H9 (cell line): ENCODE data around the gene RAB26. TPM values are rescaled to one million over a fixed set of nuclear protein-coding genes. Genes with fewer than 3 reads are reported as not detected.
A peak's percentile ranks its signal among the peaks of the same experiment; 100 is the strongest.

Experiments used
- DNase-seq: peaks from one replicate; pipeline ENCODE4 v3.0.0-alpha.2; 2017
- H2AFZ ChIP-seq: one replicate; pipeline ENCODE4 v1.6.1; 2013; ENCODE audit warnings: mild to moderate bottlenecking, low read length, control low read depth, moderate library complexity
- H2AK5ac ChIP-seq: 2 replicates; pipeline ENCODE4 v1.6.1; 2013; ENCODE audit warnings: low read length, control low read depth, mixed read lengths; ENCODE audit not compliant: insufficient read length
- H2BK120ac ChIP-seq: one replicate; pipeline ENCODE4 v1.6.1; 2013; ENCODE audit warnings: low read depth, mild to moderate bottlenecking, low read length, control low read depth, inconsistent platforms; ENCODE audit not compliant: poor library complexity, severe bottlenecking
- H2BK12ac ChIP-seq: 2 replicates; pipeline ENCODE4 v1.6.1; 2013; ENCODE audit warnings: low read length, control low read depth, mixed read lengths, low read depth; ENCODE audit not compliant: insufficient read length
- H2BK15ac ChIP-seq: 2 replicates; pipeline ENCODE4 v1.6.1; 2013; ENCODE audit warnings: low read depth, low read length, control low read depth
- H2BK20ac ChIP-seq: one replicate; pipeline ENCODE4 v1.6.1; 2013; ENCODE audit warnings: low read depth, mild to moderate bottlenecking, low read length, control low read depth, inconsistent platforms; ENCODE audit not compliant: poor library complexity, severe bottlenecking
- H2BK5ac ChIP-seq: 2 replicates; pipeline ENCODE4 v1.6.1; 2013; ENCODE audit warnings: low read length, control low read depth, mixed read lengths; ENCODE audit not compliant: insufficient read length
- H3K14ac ChIP-seq: 2 replicates; pipeline ENCODE4 v1.6.1; 2013; ENCODE audit warnings: low read length, control low read depth; ENCODE audit not compliant: insufficient read depth
- H3K18ac ChIP-seq: 2 replicates; pipeline ENCODE4 v1.6.1; 2013; ENCODE audit warnings: low read depth, mild to moderate bottlenecking, mixed read lengths, low read length, control low read depth; ENCODE audit not compliant: insufficient read length
- H3K23ac ChIP-seq: 2 replicates; pipeline ENCODE4 v1.6.1; 2013; ENCODE audit warnings: low read length, control low read depth, mixed read lengths, low read depth; ENCODE audit not compliant: insufficient read length
- H3K23me2 ChIP-seq: 2 replicates; pipeline ENCODE4 v1.6.1; 2013; ENCODE audit warnings: low read depth, mild to moderate bottlenecking, mixed read lengths, low read length, control low read depth; ENCODE audit not compliant: insufficient read length, poor library complexity, severe bottlenecking
- H3K27ac ChIP-seq: 2 replicates; pipeline ENCODE4 v1.5.1; 2013; ENCODE audit warnings: low read length, control low read depth, mixed read lengths, low read depth; ENCODE audit not compliant: insufficient read length
- H3K27me3 ChIP-seq: 2 replicates; pipeline ENCODE4 v1.6.1; 2013; ENCODE audit warnings: low read length, control low read depth, inconsistent platforms; ENCODE audit not compliant: insufficient read depth
- H3K4ac ChIP-seq: 2 replicates; pipeline ENCODE4 v1.6.1; 2013; ENCODE audit warnings: low read depth, mild to moderate bottlenecking, control low read depth, inconsistent platforms, low read length, moderate library complexity
- H3K4me1 ChIP-seq: 2 replicates; pipeline ENCODE4 v1.6.1; 2013; ENCODE audit warnings: low read length, control low read depth, inconsistent platforms; ENCODE audit not compliant: insufficient read depth
- H3K4me2 ChIP-seq: 2 replicates; pipeline ENCODE4 v1.6.1; 2013; ENCODE audit warnings: low read length, control low read depth, mixed read lengths; ENCODE audit not compliant: insufficient read length, insufficient read depth
- H3K56ac ChIP-seq: 2 replicates; pipeline ENCODE4 v1.6.1; 2013; ENCODE audit warnings: low read depth, mild to moderate bottlenecking, mixed read lengths, low read length, control low read depth; ENCODE audit not compliant: insufficient read length
- H3K79me1 ChIP-seq: 2 replicates; pipeline ENCODE4 v1.6.1; 2013; ENCODE audit warnings: low read depth, mild to moderate bottlenecking, moderate library complexity, low read length, control low read depth, inconsistent platforms; ENCODE audit not compliant: insufficient read depth, poor library complexity, severe bottlenecking
- H3K79me2 ChIP-seq: 2 replicates; pipeline ENCODE4 v1.6.1; 2013; ENCODE audit warnings: low read length, control low read depth, inconsistent platforms; ENCODE audit not compliant: insufficient read depth
- H3K9ac ChIP-seq: 2 replicates; pipeline ENCODE4 v1.6.1; 2013; ENCODE audit warnings: low read length, control low read depth, mixed read lengths; ENCODE audit not compliant: insufficient read length; ENCODE audit errors: extremely low read depth
- H3K9me3 ChIP-seq: one replicate; pipeline ENCODE4 v1.6.1; 2013; ENCODE audit warnings: low read depth, low read length, inconsistent platforms; ENCODE audit not compliant: control insufficient read depth
- H3T11ph ChIP-seq: one replicate; pipeline ENCODE4 v1.6.1; 2013; ENCODE audit warnings: mild to moderate bottlenecking, low read length, control low read depth, inconsistent platforms
- H4K20me1 ChIP-seq: one replicate; pipeline ENCODE4 v1.6.1; 2013; ENCODE audit not compliant: control insufficient read depth, insufficient read length, insufficient read depth
- H4K5ac ChIP-seq: 2 replicates; pipeline ENCODE4 v1.6.1; 2013; ENCODE audit warnings: low read depth, mild to moderate bottlenecking, mixed read lengths, low read length, control low read depth; ENCODE audit not compliant: insufficient read length
- H4K8ac ChIP-seq: replicated peaks from 2 replicates; pipeline ENCODE4 v1.6.1; 2013; ENCODE audit warnings: low read length, control low read depth, mixed read lengths, low read depth; ENCODE audit not compliant: insufficient read length
- H4K91ac ChIP-seq: 2 replicates; pipeline ENCODE4 v1.6.1; 2013; ENCODE audit warnings: low read depth, mild to moderate bottlenecking, moderate library complexity, mixed read lengths, low read length, control low read depth; ENCODE audit not compliant: insufficient read length
- H3K27ac Mint-ChIP-seq, 3 experiments: 2 replicates in 2 of 3; 3 replicates in 1 of 3; pipeline ENCODE4 v1.8.0; 2020 to 2021; ENCODE audit warnings: mixed read lengths in 3 of 3, mild to moderate bottlenecking in 1 of 3, moderate library complexity in 1 of 3
- H3K27me3 Mint-ChIP-seq: 2 replicates; pipeline ENCODE4 v1.8.0; 2021; ENCODE audit warnings: low read depth, mild to moderate bottlenecking, moderate library complexity, mixed read lengths
- H3K36me3 Mint-ChIP-seq, 3 experiments: 2 replicates in 2 of 3; 3 replicates in 1 of 3; pipeline ENCODE4 v1.8.0; 2020 to 2021; ENCODE audit warnings: low read depth in 3 of 3, mixed read lengths in 3 of 3; ENCODE audit not compliant: insufficient read depth in 1 of 3
- H3K4me1 Mint-ChIP-seq, 2 experiments: 2 replicates each; pipeline ENCODE4 v1.8.0; 2020; ENCODE audit warnings: mixed read lengths in 2 of 2
- H3K4me3 Mint-ChIP-seq, 2 experiments: 2 replicates in 1 of 2; 3 replicates in 1 of 2; pipeline ENCODE4 v1.8.0; 2020 to 2021; ENCODE audit warnings: mild to moderate bottlenecking in 2 of 2, mixed read lengths in 2 of 2, moderate library complexity in 1 of 2
- H3K9me3 Mint-ChIP-seq, 2 experiments: 2 replicates in 1 of 2; 3 replicates in 1 of 2; pipeline ENCODE4 v1.8.0; 2020; ENCODE audit warnings: mild to moderate bottlenecking in 2 of 2, mixed read lengths in 2 of 2, moderate library complexity in 1 of 2
- CTCF ChIP-seq: fragments of 200-600 bp; sonication (generic); conservative IDR thresholded peaks from 3 replicates; pipeline ENCODE4 v1.8.0; 2021; ENCODE audit warnings: antibody characterized with exemption, mild to moderate bottlenecking
- WGBS: extraction: QIAGEN DNeasy Blood & Tissue Kit; methylation state at CpG from one replicate; pipeline ENCODE4 v1.1.7; 2013; ENCODE audit warnings: missing lambda C conversion rate, low lambda C conversion rate, mixed read lengths; ENCODE audit not compliant: insufficient read length; ENCODE audit errors: extremely low coverage; 5-methylcytosine and 5-hydroxymethylcytosine counted together
- total RNA-seq: library from RNA; stranded (reverse); gene quantifications from 2 replicates; pipeline ENCODE4 v1.2.1, GENCODE V29; 2021

RAB26 gene
- total RNA-seq, 1 experiment from 2014 or later: 2.4 TPM

- Histone ChIP-seq H2AFZ (no peak overlapping the region), H2BK120ac (no peak overlapping the region), H3K27me3 (no peaks in the 10 kb centered on the region), H4K91ac (no peak overlapping the region), H3K23ac (no peak overlapping the region), H3K4ac (no peak overlapping the region), H3K14ac (no peak overlapping the region; the same call in 1 of the 2 replicates), H3K79me1 (no peaks in the 10 kb centered on the region), H3K9ac (no peak overlapping the region), H3K79me2 (peaks cover 10% of the 10 kb centered on the region; the same call in 1 of the 2 replicates), H3K56ac (no peak overlapping the region), H3K23me2 (peaks cover 29% of the 10 kb centered on the region), H3K27ac (no peak overlapping the region), H4K8ac (no peak overlapping the region), H3K4me1 (peaks cover 3% of the 10 kb centered on the region; the same call in 1 of the 2 replicates), H2BK12ac (no peak overlapping the region), H3K4me2 (peak overlapping the region; percentile 56), H4K5ac (no peak overlapping the region), H3K9me3 (no peaks in the 10 kb centered on the region), H2BK5ac (no peak overlapping the region), H3T11ph (no peak overlapping the region), H3K18ac (no peak overlapping the region), H2BK20ac (no peak overlapping the region), H2AK5ac (no peak overlapping the region), H4K20me1 (no peaks in the 10 kb centered on the region), H2BK15ac (no peak overlapping the region)
- peaks cover 19 to 39% (median 32%) of the 10 kb centered on the region in 3 experiments for H3K36me3 Mint-ChIP-seq
- no peak for TF ChIP-seq CTCF
- DNase-seq: peak; percentile 73
- H3K27me3 Mint-ChIP-seq: peaks cover 21% of the 10 kb centered on the region
- H3K9me3 Mint-ChIP-seq: peaks cover 0 to 6% of the 10 kb centered on the region in 2 experiments; a peak in 2 of 5 replicates
- H3K4me3 Mint-ChIP-seq: peak overlapping the region; percentile 58 to 80
- H3K4me1 Mint-ChIP-seq: peaks cover 26 to 43% of the 10 kb centered on the region in 2 experiments
- WGBS: no CpG with 5 or more reads among the region's 24 CpGs
- H3K27ac Mint-ChIP-seq: peak overlapping the region in 2 of 3 experiments; percentile 20 to 44; a peak in 3 of 7 replicates
Measured at GRCh38 chr16:2149630-2150417, 1.4 kb downstream of the RAB26 start.
